Transverse colon (tissue), 4 donors: ENCODE data around the gene CBX4. TPM values are rescaled to one million over a fixed set of nuclear protein-coding genes. Genes with fewer than 3 reads are reported as not detected.
A peak's percentile ranks its signal among the peaks of the same experiment; 100 is the strongest.

Experiments
- DNase-seq: peaks from one replicate; pipeline ENCODE4 v3.0.0-alpha.2; 2019
- H3K27ac ChIP-seq, 4 donors: fragments of 200-600 bp; sonication (generic); 2 replicates each; pipeline ENCODE4 v1.5.1; 2016 to 2018; ENCODE audit warnings: inconsistent platforms in 4 of 4
- H3K27me3 ChIP-seq: fragments of 200-600 bp; sonication (generic); 2 replicates; pipeline ENCODE4 v1.5.1; 2017; ENCODE audit warnings: inconsistent platforms
- H3K36me3 ChIP-seq, 4 donors: fragments of 200-600 bp; sonication (generic); 2 replicates each; pipeline ENCODE4 v1.5.1; 2017 to 2019; ENCODE audit warnings: inconsistent platforms in 4 of 4
- H3K4me1 ChIP-seq, 4 donors: fragments of 200-600 bp; sonication (generic); 2 replicates each; pipeline ENCODE4 v1.5.1; 2017 to 2020; ENCODE audit warnings: inconsistent platforms in 4 of 4
- H3K4me3 ChIP-seq, 4 donors: fragments of 200-600 bp; sonication (generic); 1 replicate in 1 of 4; 2 replicates in 3 of 4; pipeline versions ENCODE4 v1.5.1 to v1.6.1; 2017 to 2019; ENCODE audit warnings: inconsistent platforms in 4 of 4
- H3K9me3 ChIP-seq, 2 donors: fragments of 200-600 bp; sonication (generic); 2 replicates each; pipeline ENCODE4 v1.5.1; 2017 to 2019; ENCODE audit warnings: inconsistent platforms in 2 of 2
- EP300 ChIP-seq: sonication (generic); formaldehyde crosslinking; IDR thresholded peaks from one replicate; pipeline ENCODE4 v1.6.1; 2017; ENCODE audit warnings: antibody characterized with exemption, low read depth
- POLR2A ChIP-seq: fragments of 450-650 bp; IDR thresholded peaks from one replicate; pipeline ENCODE4 v1.6.1; 2016; ENCODE audit warnings: antibody characterized with exemption, mild to moderate bottlenecking, moderate library complexity
- POLR2AphosphoS5 ChIP-seq, 3 donors: sonication (generic); formaldehyde crosslinking; IDR thresholded peaks; one replicate each; pipeline ENCODE4 v1.6.1; 2016; ENCODE audit warnings: antibody characterized with exemption in 3 of 3
- WGBS, 2 donors: methylation state at CpG; one replicate each; pipeline ENCODE4 v1.1.5; 2018; ENCODE audit warnings: low coverage in 1 of 2; 5-methylcytosine and 5-hydroxymethylcytosine counted together
- in situ Hi-C, 4 donors: fragments of 200-750 bp; cut with MboI; loops; one replicate each; pipeline versions ENCODE4 v1.15.0 to v1.15.1; 2017; ENCODE audit warnings: low sequenced_read_pairs in 3 of 4, low pct_ligation_motif_present in 1 of 4, low pct_unique_long_range_greater_than_20kb in 1 of 4
- intact Hi-C: fragments of 100-400 bp; cut with DNase I; formaldehyde crosslinking; loops from one replicate; pipeline ENCODE4 v1.15.1; 2023; ENCODE audit warnings: low total_unique reads
- total RNA-seq, 4 donors: library from RNA; depleted of rRNA; stranded (reverse); fragments of >200 nt; gene quantifications; one replicate each; pipeline ENCODE4 v1.1.0, GENCODE V29; 2016
- TF ChIP-seq, protein P1 (sequence below), 5 experiments: fragments of 200-600 bp in 3 of 5; fragments of 450-650 bp in 2 of 5; sonication (generic) in 3 of 5; IDR thresholded peaks; 1 replicate in 2 of 5; 2 replicates in 3 of 5; pipeline ENCODE4 v1.5.1; 2016 to 2017; ENCODE audit warnings: antibody characterized with exemption in 5 of 5, inconsistent platforms in 3 of 5, mild to moderate bottlenecking in 2 of 5, moderate library complexity in 1 of 5

Gene CBX4
- total RNA-seq, 4 donors from 2014 or later = 6.6 to 25.1 (median 8.3) TPM

DNA sequence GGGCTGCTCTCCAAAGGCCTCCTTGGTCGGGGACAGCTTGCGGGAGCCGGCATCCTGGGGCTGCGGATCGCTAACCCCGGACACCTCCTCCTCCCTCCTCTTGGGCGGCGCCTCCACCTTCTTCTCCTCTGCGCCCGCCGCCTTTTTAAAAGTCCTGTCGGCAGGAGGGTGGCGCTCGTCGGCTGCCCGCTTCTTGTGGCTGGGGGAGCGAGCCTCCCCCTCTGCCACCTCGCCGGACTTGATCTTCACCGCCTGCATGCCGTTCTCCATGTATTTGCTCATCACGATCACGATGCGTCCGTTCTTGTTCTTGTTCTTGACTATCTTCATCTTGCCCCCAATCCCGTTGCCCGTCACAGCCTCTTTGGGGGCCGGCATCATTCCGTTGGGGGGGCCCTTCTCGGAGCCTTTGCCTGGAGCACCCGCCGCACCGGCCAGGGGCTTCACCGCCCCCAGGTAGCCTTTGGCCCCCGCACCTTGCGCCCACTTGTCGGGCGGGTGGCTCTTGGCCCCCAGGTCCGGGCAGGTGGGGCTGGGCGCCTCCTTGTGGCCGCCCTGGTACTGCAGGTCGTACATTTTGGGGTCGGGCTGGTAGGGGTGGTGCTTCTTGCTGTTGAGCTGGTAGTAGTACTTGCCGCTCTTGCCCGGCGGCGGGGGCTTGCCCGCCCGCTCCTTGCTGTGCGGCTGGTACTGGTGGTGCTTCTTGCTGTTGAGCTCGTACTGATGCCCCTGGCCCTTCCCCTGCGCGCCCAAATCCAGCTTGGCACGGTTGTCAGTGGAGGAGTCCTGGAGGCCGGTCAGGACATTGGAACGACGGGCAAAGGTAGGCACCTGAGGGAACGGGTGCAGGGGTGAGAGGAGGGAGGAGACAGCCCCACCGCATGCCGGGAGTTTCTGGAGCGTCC lies 4.4 kb downstream of the CBX4 start:
- in situ Hi-C loops (no loop called here), intact Hi-C loops (loop anchor here (10.0 kb wide), 1 partner anchor 160 kb away; no protein-coding TSS in a partner anchor)
- Histone ChIP-seq H3K27ac (no peak overlapping the region), H3K9me3 (no peaks in the 10 kb centered on the region), H3K4me3 (no peak overlapping the region), H3K36me3 (peaks cover 0 to 13% (median 2%) of the 10 kb centered on the region in 4 donors), H3K27me3 (peaks cover 1% of the 10 kb centered on the region), H3K4me1 (peaks cover 39 to 62% (median 55%) of the 10 kb centered on the region in 4 donors)
- 94 to 97% methylated on average over 21 to 59 of the region's 61 CpGs for WGBS, 2 donors
- DNase-seq = no peak
- TF ChIP-seq, protein P1, sequence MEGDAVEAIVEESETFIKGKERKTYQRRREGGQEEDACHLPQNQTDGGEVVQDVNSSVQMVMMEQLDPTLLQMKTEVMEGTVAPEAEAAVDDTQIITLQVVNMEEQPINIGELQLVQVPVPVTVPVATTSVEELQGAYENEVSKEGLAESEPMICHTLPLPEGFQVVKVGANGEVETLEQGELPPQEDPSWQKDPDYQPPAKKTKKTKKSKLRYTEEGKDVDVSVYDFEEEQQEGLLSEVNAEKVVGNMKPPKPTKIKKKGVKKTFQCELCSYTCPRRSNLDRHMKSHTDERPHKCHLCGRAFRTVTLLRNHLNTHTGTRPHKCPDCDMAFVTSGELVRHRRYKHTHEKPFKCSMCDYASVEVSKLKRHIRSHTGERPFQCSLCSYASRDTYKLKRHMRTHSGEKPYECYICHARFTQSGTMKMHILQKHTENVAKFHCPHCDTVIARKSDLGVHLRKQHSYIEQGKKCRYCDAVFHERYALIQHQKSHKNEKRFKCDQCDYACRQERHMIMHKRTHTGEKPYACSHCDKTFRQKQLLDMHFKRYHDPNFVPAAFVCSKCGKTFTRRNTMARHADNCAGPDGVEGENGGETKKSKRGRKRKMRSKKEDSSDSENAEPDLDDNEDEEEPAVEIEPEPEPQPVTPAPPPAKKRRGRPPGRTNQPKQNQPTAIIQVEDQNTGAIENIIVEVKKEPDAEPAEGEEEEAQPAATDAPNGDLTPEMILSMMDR (IDR thresholded peaks at IDR 0.05) = peak; percentile 58 to 66 (median 61)
- no peak for TF ChIP-seq EP300
- TF ChIP-seq POLR2AphosphoS5 (IDR thresholded peaks at IDR 0.05) = no peak
- no peak for TF ChIP-seq POLR2A

DNA sequence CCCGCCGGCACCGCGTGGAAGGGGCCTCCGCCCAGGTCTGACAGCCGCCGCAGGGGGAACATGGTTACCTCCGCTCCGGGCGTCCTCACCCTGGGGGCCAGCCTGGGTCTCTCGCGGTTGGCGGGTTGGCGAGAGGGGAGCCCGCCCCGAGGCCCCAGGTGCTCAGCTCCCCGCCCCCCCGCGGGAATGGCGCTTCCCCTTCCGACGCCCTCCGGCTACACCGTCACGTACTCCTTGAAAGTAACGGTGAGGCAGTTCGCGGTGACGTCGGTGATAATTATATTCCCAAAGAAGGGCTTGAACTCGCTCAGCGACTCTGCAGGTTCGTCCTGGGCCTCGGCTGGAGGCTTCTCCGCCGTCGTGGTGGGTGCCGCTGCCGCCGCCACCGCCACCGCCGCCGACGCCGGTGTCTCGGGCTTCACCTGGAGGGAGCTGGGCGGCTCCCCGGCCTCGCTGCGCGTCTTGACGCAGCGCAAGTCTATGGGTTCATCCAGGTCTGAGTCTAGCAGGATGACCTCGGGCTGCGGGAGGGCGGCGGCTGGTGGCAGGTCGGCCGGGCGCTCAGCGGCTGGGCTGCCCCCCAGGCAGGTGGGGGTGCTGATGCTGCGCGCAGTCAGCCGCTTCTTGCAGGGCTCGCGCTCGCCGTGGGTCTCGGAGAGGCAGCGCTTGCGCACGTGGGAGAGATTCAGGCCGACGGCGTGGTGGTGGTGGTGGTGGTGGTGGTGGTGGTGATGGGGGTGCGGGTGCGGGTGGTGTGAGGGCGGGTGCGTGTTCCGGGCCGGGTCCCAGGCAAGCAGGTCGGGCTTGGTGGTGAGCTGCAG lies 5.3 kb downstream of the CBX4 start:
- TF ChIP-seq, protein P1 (IDR thresholded peaks at IDR 0.05) = no peak
- TF ChIP-seq POLR2AphosphoS5 (IDR thresholded peaks at IDR 0.05) (no peak), EP300 (no peak), POLR2A (no peak)
- DNase-seq = no peak
- H3K9me3 ChIP-seq = no peaks in the 10 kb centered on the region
- H3K4me1 ChIP-seq = peaks cover 43 to 67% (median 52%) of the 10 kb centered on the region in 4 donors
- in situ Hi-C loops = no loop called here
- H3K27ac ChIP-seq = no peak overlapping the region
- no peaks in the 10 kb centered on the region for H3K27me3 ChIP-seq
- H3K4me3 ChIP-seq = no peak overlapping the region
- peaks cover 0 to 13% (median 2%) of the 10 kb centered on the region in 4 donors for H3K36me3 ChIP-seq
- intact Hi-C loops = loop anchor here (10.0 kb wide), 1 partner anchor 161 kb away; no protein-coding TSS in a partner anchor
- WGBS, 2 donors = 93 to 94% methylated on average over 14 to 83 of the region's 83 CpGs

DNA sequence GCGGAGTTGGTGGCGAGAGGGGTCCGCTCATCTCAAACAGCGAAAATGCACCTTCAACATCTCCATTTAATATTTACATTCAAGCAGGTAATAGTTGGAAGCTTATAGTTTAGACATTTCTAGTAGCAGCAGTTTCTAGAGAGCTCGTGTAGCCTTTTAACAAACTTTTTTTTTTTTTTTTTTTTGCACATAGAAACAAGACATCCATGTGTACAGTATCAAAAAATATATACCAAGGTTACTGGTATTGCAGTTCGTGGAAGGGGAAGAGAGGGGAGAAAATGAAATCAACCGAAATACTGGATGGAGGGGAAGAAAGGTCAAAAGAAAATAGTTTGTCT lies 6.2 kb downstream of the CBX4 start:
- Histone ChIP-seq H3K4me3 (no peak overlapping the region), H3K9me3 (no peaks in the 10 kb centered on the region), H3K27me3 (no peaks in the 10 kb centered on the region), H3K27ac (no peak overlapping the region), H3K36me3 (peaks cover 0 to 13% (median 2%) of the 10 kb centered on the region in 4 donors), H3K4me1 (peaks cover 43 to 63% (median 52%) of the 10 kb centered on the region in 4 donors)
- DNase-seq = no peak
- intact Hi-C loops (loop anchor here (10.0 kb wide), 1 partner anchor 162 kb away; no protein-coding TSS in a partner anchor), in situ Hi-C loops (no loop called here)
- TF ChIP-seq POLR2A = no peak
- TF ChIP-seq POLR2AphosphoS5 (IDR thresholded peaks at IDR 0.05) = no peak
- no peak for TF ChIP-seq EP300
- TF ChIP-seq, protein P1 (IDR thresholded peaks at IDR 0.05) = no peak
- 72 to 83% methylated on average over 3 to 7 of the region's 7 CpGs for WGBS, 2 donors
